ENCODE results near the gene COL20A1.

The COL20A1 gene

GRCh38 chr20:63309261-63310071 is 16.5 kb downstream of the COL20A1 start:
- no peak for DNase-seq

- no peak for DNase-seq
These were observed 17.4 kb downstream of the COL20A1 start for GRCh38 chr20:63310265-63310991.

- DNase-seq: no peak
These were observed 18.3 kb downstream of the COL20A1 start for GRCh38 chr20:63311186-63311832.

- no peak for DNase-seq
These were observed 18.9 kb downstream of the COL20A1 start for GRCh38 chr20:63311833-63312243.

GRCh38 chr20:63312273-63312672 is 19.3 kb downstream of the COL20A1 start:
- DNase-seq: no peak

- DNase-seq: no peak
These were observed 19.8 kb downstream of the COL20A1 start for GRCh38 chr20:63312690-63313348.

- DNase-seq: no peak
These were observed 20.5 kb downstream of the COL20A1 start for GRCh38 chr20:63313349-63314014.

- no peak for DNase-seq
These were observed 21.1 kb downstream of the COL20A1 start for GRCh38 chr20:63314015-63314471.

GRCh38 chr20:63314566-63315239 is 21.7 kb downstream of the COL20A1 start:
- DNase-seq: no peak

- DNase-seq: no peak
These were observed 22.3 kb downstream of the COL20A1 start for GRCh38 chr20:63315240-63315689.

GRCh38 chr20:63315731-63316491 is 22.9 kb downstream of the COL20A1 start:
- no peak for DNase-seq

- DNase-seq: no peak
These were observed 23.5 kb downstream of the COL20A1 start for GRCh38 chr20:63316502-63316921.

GRCh38 chr20:63317061-63317460 is 24.1 kb downstream of the COL20A1 start:
- no peak for DNase-seq

- peak; percentile 41 for DNase-seq
These were observed 24.8 kb downstream of the COL20A1 start for GRCh38 chr20:63317601-63318291.

- no peak for DNase-seq
These were observed 25.6 kb downstream of the COL20A1 start for GRCh38 chr20:63318391-63319163.

- no peak for DNase-seq
These were observed 26.4 kb downstream of the COL20A1 start for GRCh38 chr20:63319164-63320040.

GRCh38 chr20:63320041-63320511 is 27.1 kb downstream of the COL20A1 start:
- no peak for DNase-seq

GRCh38 chr20:63320616-63321147 is 27.7 kb downstream of the COL20A1 start:
- DNase-seq: no peak

Data from NCI-H2171 (cell line).